HG03103 (cell line): Measurements from ENCODE around the gene OXLD1.

ENCODE experiments used
- ATAC-seq: cut with Tn5 transposase; IDR thresholded peaks from one replicate; pipeline ENCODE4 v1.9.1; 2021; ENCODE audit warnings: low read depth; ENCODE audit not compliant: unreplicated experiment

OXLD1 gene

DNA sequence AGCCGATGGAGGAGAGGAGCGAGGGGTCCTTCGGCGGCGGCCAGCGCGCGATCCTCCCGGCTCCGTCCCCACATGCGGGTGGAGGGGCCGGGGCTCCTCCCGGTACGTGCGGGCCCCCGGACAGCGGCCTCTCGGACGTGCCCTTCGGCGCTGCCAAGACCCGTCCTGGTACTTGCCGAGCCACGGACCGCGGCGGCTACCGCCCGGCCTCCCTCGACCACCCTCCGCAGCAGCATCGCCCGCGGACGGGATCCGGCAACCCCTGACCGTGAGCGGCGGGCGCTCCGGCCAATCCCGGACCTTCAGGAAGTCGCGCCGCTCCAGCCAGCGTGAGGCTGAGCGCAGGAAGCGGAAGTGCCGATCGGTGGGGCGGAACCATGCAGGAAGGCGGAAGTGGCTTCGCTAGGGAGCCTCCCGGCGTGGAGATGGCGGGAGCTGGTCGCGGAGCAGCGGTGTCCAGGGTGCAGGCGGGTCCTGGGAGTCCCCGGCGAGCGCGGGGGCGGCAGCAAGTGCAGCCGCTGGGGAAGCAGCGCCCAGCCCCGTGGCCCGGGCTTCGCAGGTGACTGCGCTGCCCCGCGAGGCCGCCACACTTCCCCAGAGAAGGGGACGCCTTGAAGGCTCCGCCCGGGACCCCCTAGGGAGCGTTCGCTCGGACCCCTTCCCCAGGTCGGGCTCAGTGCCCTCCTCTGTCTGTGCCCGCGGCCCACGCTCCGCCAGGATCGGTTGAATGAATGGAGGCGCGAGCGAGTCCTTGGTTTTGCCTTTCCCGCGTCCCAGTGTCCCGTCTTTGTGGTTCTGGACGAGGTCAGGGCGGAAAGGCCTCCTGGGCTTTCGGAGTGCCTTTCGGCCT is at the start of gene OXLD1, which contains the start of gene CCDC137:
OXLD1 (minus strand) TSS at position 264 of the 850 bp plus-strand sequence; CDS start at position 236, 28 bp downstream.
CCDC137 (plus strand) TSS at position 396 of the 850 bp plus-strand sequence; CDS start at position 426, 30 bp downstream.
- ATAC-seq = peak; percentile 74

DNA sequence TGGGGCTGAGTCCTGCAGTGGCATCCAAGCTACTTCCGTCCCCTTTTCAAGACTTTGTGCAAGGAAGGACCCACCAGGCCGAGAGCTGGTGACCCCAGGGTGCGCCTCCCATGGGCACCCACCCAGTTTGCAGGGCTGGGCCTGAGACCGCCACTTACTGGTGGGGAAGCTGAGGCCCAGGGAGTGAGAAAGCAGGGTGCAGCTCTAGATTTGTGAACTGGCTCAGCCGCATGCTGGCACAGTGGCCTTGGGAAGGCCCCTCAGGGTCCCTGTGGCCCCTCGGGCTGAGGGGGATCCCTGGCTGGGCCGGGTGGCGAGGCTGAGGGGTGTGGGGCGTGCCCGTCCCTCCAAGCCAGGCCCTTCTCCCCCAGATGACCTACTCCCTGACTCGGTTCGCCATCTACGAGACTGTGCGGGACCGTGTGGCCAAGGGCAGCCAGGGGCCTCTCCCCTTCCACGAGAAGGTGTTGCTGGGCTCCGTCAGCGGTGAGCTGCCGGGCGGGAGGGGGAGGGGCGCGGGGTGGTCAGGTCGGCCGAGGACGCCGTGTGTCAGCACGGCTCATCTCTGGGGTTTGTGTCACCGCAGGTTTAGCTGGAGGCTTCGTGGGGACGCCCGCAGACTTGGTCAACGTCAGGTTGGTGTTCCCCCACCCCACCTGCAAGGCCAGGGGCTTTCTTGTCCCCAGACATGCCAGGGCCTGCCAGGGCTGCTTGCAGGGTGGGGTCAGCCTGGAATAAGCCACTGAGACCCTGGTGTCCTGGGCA is 48.9 kb upstream of the OXLD1 start:
- no peak for ATAC-seq

DNA sequence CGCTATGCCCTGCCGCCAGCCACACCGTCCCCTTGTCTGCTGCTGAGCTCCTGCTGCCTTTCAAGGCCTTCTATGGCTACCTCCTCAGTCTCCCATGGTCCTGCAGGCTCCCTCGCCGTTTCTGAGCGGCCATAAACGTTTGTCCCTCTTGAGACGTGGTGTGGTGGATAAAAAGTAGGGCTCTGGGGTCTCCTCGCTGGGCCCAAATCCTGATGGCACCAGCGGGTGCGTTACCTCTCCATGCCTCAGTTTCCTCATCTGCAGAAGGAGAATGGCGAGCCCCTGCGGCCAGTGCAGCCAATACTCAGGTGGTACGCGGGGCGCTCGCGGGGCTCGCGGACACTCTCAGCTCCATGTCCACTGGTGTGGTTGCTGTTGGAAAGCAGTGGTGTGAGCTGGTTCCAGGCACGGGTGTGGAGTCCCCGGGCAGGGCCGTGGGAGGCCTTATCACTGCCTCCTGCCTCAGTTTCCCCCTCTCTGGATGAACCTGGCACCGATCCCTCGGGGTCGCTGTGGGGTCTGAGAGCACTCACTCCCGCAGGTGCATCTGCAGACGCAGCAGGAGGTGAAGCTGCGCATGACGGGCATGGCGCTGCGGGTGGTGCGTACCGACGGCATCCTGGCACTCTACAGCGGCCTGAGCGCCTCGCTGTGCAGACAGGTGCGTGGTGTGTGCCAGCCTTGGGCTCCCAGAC is 48.2 kb upstream of the OXLD1 start:
- ATAC-seq = no peak

DNA sequence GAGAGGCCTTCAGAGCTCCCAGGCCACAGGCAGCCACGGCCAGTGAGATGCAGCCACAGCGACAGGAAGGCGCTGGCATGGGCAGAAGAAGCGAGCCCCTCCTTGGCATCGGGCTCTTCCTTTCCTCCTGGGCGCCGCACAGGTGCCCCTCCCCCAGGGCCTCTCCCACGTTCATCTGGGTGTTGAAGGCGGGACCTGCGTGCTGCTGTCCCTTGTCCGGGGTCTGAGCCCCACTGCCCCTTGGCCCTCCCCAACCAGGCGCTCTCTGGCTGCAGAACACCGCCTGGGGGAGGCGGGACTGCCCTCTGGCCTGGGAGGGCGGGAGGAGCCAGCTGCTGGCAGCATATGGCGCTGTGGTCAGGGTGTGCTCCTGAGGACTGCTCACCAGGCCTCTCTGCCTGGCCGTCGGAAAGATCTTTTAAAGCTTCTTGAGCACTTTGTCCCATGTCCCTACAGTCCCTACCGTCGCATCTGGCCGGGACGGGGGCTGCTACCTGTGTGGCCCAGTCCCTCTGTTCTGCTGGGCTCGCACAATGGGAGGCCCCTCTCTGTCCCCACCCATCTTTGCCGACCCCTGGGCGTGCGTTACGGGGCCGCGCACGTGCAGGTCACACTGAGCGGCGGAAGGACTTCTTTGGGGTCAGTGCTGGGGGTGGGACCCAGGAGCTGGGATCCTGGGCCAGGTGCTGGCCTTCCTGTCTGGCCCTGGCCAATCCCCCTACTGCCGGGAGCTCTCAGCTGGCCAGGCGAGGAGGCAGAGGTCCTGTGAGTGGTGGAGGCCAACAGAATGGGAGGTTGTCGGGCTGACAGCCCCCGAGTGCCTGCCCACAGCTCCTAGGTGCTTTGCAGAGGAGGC is 47.4 kb upstream of the OXLD1 start:
- no peak for ATAC-seq

DNA sequence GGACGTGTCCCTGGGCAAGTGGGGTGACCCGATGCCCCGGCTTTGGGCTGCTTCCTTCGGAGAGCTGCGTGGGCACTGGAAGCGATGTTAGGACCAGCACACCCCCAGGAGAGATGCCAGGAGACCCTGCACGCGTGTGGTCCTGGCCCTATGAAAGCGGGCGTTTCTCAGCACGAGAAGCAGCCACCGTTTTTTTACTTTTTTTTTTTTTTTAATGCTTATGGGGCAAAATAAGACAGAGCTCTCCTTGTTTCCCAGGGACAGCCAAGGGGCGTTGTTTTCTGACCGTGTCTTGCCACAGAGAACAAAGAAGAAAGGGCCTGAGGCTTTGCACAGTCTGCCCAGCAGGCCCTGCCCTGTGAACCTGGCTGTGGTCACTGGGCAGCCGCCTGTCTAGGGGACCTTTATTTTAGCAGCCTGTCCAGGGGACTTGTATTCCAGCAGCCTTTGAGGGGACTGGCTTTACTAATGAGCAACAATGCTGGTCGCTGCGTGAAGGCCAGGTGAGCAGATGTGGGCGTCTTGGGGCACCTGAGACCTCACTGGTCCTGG is 46.7 kb upstream of the OXLD1 start:
- no peak for ATAC-seq

DNA sequence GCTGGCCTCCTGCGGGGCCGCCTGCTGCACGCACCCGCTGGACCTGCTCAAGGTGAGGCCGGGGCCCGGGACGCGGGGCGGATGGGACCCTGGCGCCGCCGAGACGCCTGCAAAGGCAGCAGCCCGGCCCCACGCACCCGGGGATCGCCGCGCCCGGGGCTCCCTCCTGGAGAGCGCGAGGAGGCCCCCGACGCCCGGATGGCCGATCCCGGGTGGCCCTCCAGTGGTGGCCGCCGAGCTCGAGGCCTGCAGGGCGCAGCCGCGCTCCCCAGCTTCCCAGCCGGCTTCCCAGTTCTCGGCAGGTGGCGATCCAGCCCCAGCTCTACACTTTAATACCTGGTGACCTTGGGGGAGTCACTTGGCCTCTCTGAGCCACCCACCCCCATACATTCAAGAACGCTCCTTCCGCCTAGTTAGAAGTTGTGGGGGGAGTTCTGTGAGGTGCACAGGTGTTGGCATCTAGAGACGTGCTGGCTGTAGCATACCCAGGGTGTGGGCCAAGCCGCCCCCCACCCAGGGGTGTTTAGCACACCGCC is 46.1 kb upstream of the OXLD1 start:
- no peak for ATAC-seq

DNA sequence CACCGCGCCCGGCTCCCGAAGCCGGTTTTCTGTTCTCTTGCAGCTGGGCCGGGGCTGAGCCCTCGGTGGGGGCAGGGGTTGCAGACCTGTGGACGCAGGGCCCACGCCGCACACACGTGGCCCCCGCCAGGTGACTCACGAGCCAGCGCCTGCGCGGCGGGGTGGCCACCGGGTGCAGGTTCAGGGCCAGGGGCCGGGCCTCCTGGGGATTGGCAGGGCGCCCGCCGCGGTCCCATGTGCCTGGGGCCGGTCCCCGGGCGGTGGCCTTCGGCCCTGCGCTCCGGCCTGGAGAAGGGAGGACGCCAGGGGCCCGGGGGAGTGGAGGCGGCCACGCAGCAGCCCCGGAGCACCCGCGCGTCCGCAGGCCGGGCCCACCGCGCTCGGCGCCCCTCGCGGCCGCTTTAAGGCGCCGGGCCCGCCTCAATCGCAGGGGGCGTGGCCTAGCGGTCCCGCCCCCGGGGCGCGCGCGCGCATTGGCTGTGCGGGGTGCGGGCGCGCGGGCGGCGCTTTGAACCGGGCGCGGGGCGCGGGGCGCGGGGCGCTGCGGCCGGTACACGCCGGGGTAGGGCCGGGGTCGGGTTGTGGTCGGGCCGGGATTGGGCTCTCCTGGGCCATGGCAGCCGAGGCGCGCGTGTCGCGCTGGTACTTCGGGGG is 45.5 kb upstream of the OXLD1 start, which contains the start of gene SLC25A10:
SLC25A10 (plus strand) TSS at position 471 of the 654 bp plus-strand sequence; CDS start at position 614, 143 bp downstream.
- peak; percentile 60 for ATAC-seq

- ATAC-seq = no peak
Measured at GRCh38 chr17:81710514-81711308, 44.3 kb upstream of the OXLD1 start.

- no peak for ATAC-seq
Measured at GRCh38 chr17:81708739-81709185, 42.4 kb upstream of the OXLD1 start.

GRCh38 chr17:81707725-81708646 is 41.6 kb upstream of the OXLD1 start:
- ATAC-seq = no peak

DNA sequence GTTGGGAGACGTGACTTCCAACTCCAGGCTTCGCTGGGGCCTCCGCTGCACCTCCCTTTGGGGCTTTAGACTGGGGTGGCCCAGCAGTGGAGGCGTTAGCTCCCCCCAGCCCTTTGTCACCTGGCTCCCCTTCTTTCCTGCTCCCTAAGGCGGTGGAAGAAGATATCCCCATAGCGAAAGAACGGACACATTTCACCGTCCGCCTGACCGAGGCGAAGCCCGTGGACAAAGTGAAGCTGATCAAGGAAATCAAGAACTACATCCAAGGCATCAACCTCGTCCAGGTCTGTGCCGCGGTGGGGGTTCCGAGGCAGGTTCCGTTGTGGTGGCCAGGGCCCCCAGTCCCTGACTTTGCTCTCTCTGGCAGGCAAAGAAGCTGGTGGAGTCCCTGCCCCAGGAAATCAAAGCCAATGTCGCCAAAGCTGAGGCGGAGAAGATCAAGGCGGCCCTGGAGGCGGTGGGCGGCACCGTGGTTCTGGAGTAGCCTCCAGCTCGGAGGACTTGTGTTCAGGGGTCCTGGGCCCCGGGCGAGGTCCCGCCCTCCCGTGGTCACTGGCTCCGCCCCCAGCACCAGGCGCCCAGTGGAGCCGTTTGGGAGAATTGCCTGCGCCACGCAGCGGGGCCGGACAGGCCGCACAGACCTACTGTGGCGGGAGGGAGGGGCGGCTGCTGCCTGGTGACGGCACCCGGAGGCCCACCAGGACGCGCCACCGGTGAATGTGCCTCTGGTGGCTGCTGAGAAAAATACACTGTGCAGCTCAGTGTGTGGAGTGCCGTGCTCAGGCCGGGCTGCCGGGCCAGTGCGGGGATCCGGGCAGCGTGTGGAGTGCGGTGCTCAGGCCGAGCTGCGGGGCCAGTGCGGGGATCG is 40.6 kb upstream of the OXLD1 start:
- ATAC-seq = no peak

- no peak for ATAC-seq
Measured at GRCh38 chr17:81706232-81706611, 39.8 kb upstream of the OXLD1 start.

DNA sequence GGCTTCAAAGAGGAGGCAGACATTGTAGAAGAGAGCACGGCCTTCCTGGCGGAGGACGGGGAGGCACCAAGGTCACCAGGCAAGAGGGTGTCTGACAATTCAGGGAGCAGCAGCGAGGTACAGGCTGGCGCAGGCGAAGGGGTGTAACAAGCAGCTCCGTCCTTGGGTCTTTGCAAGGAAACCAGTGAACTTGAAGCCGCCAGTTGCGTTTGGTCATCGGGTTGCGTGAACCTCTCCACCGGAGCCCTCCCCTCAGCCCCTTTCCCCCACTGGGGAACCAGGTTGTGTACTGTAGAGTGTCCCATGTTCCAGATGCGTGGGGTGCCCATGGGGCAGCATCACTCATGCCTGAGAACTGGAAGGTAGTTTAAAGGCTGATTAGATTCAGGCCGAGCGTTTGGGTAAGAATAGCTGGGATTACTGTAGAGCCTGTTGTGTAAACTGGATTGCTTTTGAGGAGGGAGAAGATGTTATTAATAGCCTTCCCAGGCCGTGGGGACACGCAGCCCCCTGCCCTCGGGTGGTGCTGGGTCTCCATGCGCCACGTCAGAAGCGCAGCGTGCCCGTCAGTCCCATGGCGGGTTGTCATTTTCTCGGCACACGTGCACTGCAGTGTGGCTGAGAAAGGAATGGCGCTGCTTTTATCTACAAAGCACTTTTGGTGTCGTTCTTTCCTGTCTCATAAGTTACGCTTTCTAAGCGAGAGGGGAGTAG is 39.3 kb upstream of the OXLD1 start:
- no peak for ATAC-seq

DNA sequence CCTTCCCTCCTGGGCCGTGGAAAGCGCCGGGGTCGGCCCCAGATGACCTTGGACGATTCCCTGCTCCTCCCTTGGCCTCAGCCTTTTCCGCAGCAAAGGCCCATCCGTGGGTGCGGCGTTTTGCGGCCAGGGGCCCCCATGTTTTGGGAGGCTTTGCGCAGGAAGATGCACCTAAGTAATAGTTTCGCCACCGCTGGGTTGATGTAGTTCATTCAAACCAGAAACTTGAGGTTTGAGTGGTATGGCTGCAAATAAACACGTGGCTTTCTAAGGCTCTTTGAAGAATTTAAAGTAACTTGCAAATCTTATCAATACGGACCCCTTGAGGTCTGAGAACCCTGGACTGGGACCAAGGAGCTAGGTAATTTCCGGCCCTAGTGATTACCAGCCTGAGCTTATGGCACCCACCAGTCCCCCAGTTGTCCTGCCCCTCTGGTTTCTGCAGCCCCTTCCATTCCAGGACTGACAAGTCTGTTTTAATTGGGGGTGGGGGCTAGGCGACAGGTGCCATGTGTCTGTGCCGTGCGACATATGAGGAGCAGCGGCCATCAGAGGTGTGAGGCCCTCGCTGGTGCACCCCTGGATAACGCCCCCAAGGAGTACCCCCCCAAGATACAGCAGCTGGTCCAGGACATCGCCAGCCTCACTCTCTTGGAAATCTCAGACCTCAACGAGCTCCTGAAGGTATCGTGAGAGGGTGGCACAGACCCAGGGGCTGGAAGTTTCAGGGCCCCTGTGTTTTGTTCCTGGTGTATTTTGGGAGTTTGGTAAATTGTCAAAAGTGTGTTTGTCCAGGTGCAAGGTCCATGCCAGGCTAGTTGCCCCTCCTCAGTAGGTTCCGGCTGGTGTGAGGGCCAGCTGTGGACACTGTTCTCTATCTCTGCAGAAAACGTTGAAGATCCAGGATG is 37.6 kb upstream of the OXLD1 start:
- ATAC-seq = no peak
